Liver (tissue), 9 donors: ENCODE data around the gene OSBPL10. TPM values are rescaled to one million over a fixed set of nuclear protein-coding genes. Genes with fewer than 3 reads are reported as not detected.

ENCODE experiments used
- DNase-seq: peaks from one replicate; pipeline ENCODE4 v3.0.0-alpha.2; 2017; ENCODE audit warnings: low spot score
- H3K27ac ChIP-seq, 2 donors: one replicate each; pipeline ENCODE4 v1.7.0; 2013; ENCODE audit warnings: inconsistent platforms in 2 of 2, low read length in 2 of 2, control low read depth in 1 of 2, low read depth in 1 of 2, mild to moderate bottlenecking in 1 of 2
- H3K27me3 ChIP-seq, 4 donors: one replicate each; pipeline versions ENCODE4 v1.6.1 to v1.7.0; 2013; ENCODE audit warnings: low read length in 3 of 4, inconsistent platforms in 1 of 4, mild to moderate bottlenecking in 1 of 4, moderate library complexity in 1 of 4; ENCODE audit not compliant: control insufficient read depth in 4 of 4, insufficient read depth in 4 of 4
- H3K36me3 ChIP-seq, 4 donors: one replicate each; pipeline versions ENCODE4 v1.6.1 to v1.7.0; 2013; ENCODE audit warnings: low read length in 3 of 4, mild to moderate bottlenecking in 3 of 4, low read depth in 1 of 4, moderate library complexity in 1 of 4; ENCODE audit not compliant: control insufficient read depth in 4 of 4, insufficient read depth in 3 of 4
- H3K4me1 ChIP-seq, 4 donors: one replicate each; pipeline versions ENCODE4 v1.6.1 to v1.7.0; 2013; ENCODE audit warnings: low read length in 3 of 4, mild to moderate bottlenecking in 3 of 4, moderate library complexity in 1 of 4; ENCODE audit not compliant: control insufficient read depth in 4 of 4, insufficient read depth in 4 of 4
- H3K4me3 ChIP-seq, 3 donors: one replicate each; pipeline versions ENCODE4 v1.6.1 to v1.7.0; 2013; ENCODE audit warnings: low read length in 3 of 3, control low read depth in 1 of 3, low read depth in 1 of 3, mild to moderate bottlenecking in 1 of 3
- H3K9ac ChIP-seq, 2 donors: one replicate each; pipeline ENCODE4 v1.7.0; 2013; ENCODE audit warnings: low read length in 2 of 2, mild to moderate bottlenecking in 2 of 2, moderate library complexity in 2 of 2, control low read depth in 1 of 2, low read depth in 1 of 2
- H3K9me3 ChIP-seq, 4 donors: one replicate each; pipeline versions ENCODE4 v1.6.1 to v1.7.0; 2013; ENCODE audit warnings: low read length in 3 of 4; ENCODE audit not compliant: control insufficient read depth in 4 of 4
- EGR1 ChIP-seq, 2 donors: IDR thresholded peaks; 2 replicates each; pipeline ENCODE4 v1.6.1; 2016 to 2018; ENCODE audit warnings: antibody characterized with exemption in 2 of 2, low read depth in 2 of 2
- FOXA2 ChIP-seq: IDR thresholded peaks from 2 replicates; pipeline ENCODE4 v1.6.1; 2016; ENCODE audit warnings: antibody characterized with exemption
- GABPA ChIP-seq, 2 donors: IDR thresholded peaks in 1 of 2; conservative IDR thresholded peaks in 1 of 2; 2 replicates each; pipeline ENCODE4 v1.6.1; 2016; ENCODE audit warnings: antibody characterized with exemption in 2 of 2, mild to moderate bottlenecking in 1 of 2, moderate library complexity in 1 of 2
- HNF4A ChIP-seq, 2 donors: conservative IDR thresholded peaks; 2 replicates each; pipeline ENCODE4 v1.6.1; 2016; ENCODE audit warnings: antibody characterized with exemption in 2 of 2, mild to moderate bottlenecking in 2 of 2
- HNF4G ChIP-seq: IDR thresholded peaks from 2 replicates; pipeline ENCODE4 v1.6.1; 2016; ENCODE audit warnings: antibody characterized with exemption
- RXRA ChIP-seq, 2 donors: IDR thresholded peaks; 2 replicates each; pipeline ENCODE4 v1.6.1; 2017 to 2018; ENCODE audit warnings: antibody characterized with exemption in 2 of 2, mild to moderate bottlenecking in 1 of 2
- SP1 ChIP-seq: IDR thresholded peaks from 2 replicates; pipeline ENCODE4 v1.6.1; 2018; ENCODE audit warnings: antibody characterized with exemption, mild to moderate bottlenecking
- YY1 ChIP-seq: IDR thresholded peaks from 2 replicates; pipeline ENCODE4 v1.6.1; 2016; ENCODE audit warnings: antibody characterized with exemption, mild to moderate bottlenecking
- WGBS: extraction: QIAGEN DNeasy Blood & Tissue Kit; methylation state at CpG from one replicate; pipeline ENCODE4 v1.1.7; 2013; 5-methylcytosine and 5-hydroxymethylcytosine counted together
- polyA plus RNA-seq, 2 donors: library from polyadenylated mRNA; stranded (reverse) in 1 of 2; unstranded in 1 of 2; fragments of 200-250 nt in 1 of 2; fragments of >200 nt in 1 of 2; fragmentation: Nextera tagmentation in 1 of 2; extraction: Ambion mirVana in 1 of 2; gene quantifications; one replicate each; pipeline versions ENCODE4 v1.2.1 to v1.2.3, GENCODE V29; 2013 to 2015
- total RNA-seq, 2 donors: library from RNA; depleted of rRNA; stranded (reverse); fragments of >200 nt; gene quantifications; one replicate each; pipeline ENCODE4 v1.2.3, GENCODE V29; 2014
- TF ChIP-seq, protein P1 (sequence below): IDR thresholded peaks from 2 replicates; pipeline ENCODE4 v1.6.1; 2016; ENCODE audit warnings: antibody characterized with exemption
- TF ChIP-seq, protein P2 (sequence below): IDR thresholded peaks from 2 replicates; pipeline ENCODE4 v1.6.1; 2016; ENCODE audit warnings: antibody characterized with exemption, mild to moderate bottlenecking
- TF ChIP-seq, protein P3 (sequence below): IDR thresholded peaks from 2 replicates; pipeline ENCODE4 v1.6.1; 2016; ENCODE audit warnings: antibody characterized with exemption
- donor health status: healthy.
- donor health status: healthy.
- donor health status: healthy.
- donor health status: healthy.
- donor health status: healthy.

The OSBPL10 gene
- total and polyA plus RNA-seq, 4 donors: 0.75 to 4.0 (median 1.7) TPM

DNA sequence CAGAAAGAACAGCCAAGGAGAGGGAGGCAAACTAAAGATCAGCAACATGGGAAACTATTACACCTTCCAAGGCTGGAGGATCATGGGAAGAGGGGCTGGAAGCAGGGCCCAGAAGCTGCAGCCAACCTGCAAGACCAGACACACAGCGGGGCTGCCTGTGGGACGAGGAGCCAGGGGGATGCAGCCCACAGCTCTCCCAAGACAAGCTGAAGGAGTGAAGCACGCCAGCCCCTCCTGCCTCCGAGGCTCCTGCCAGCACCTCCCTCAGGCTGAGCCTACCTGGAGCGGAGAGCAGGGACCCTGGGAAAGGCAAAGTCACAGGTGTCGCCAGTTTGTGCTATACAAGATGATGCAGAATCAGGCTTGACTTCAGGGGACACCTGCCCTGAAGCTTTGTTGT lies 133.3 kb downstream of the OSBPL10 start:
- WGBS: 94% methylated on average over 6 of the region's 6 CpGs
- no peak overlapping the region for H3K27ac ChIP-seq
- H3K36me3 ChIP-seq: no peaks in the 10 kb centered on the region
- H3K9me3 ChIP-seq: no peaks in the 10 kb centered on the region
- no peak overlapping the region for H3K4me3 ChIP-seq
- peaks cover 0 to 3% (median 0%) of the 10 kb centered on the region in 4 donors for H3K4me1 ChIP-seq
- no peak overlapping the region for H3K9ac ChIP-seq
- no peak for DNase-seq
- TF ChIP-seq YY1: no peak
- H3K27me3 ChIP-seq: no peaks in the 10 kb centered on the region

DNA sequence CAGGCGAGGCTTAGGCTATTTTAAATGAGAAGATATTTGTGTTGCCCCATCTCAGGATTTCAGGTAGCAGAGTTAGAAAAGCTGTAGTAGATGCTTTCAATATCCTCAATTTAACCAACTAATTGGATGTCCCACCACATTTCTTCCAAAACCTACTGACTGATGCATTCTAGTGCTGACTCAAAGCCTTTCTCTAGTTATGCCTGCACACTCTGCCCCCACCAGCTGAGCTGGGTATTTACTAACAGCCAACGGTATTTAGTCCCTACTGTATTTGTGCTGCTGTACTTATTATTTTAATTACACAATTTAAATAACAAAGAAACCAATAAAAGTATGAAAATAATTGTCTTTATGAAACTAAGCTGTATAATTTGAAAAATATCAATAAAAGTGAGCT lies 139.5 kb downstream of the OSBPL10 start:
- no peaks in the 10 kb centered on the region for H3K9me3 ChIP-seq
- no peak for TF ChIP-seq FOXA2
- TF ChIP-seq RXRA (IDR thresholded peaks at IDR 0.05): no peak
- no peak for TF ChIP-seq SP1
- no peak for TF ChIP-seq GABPA (IDR thresholded peaks at IDR 0.05 in 1 of 2, conservative IDR thresholded peaks at IDR 0.05 in 1 of 2)
- TF ChIP-seq, protein P1, sequence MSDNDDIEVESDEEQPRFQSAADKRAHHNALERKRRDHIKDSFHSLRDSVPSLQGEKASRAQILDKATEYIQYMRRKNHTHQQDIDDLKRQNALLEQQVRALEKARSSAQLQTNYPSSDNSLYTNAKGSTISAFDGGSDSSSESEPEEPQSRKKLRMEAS: no peak
- TF ChIP-seq HNF4G: no peak
- TF ChIP-seq, protein P2, sequence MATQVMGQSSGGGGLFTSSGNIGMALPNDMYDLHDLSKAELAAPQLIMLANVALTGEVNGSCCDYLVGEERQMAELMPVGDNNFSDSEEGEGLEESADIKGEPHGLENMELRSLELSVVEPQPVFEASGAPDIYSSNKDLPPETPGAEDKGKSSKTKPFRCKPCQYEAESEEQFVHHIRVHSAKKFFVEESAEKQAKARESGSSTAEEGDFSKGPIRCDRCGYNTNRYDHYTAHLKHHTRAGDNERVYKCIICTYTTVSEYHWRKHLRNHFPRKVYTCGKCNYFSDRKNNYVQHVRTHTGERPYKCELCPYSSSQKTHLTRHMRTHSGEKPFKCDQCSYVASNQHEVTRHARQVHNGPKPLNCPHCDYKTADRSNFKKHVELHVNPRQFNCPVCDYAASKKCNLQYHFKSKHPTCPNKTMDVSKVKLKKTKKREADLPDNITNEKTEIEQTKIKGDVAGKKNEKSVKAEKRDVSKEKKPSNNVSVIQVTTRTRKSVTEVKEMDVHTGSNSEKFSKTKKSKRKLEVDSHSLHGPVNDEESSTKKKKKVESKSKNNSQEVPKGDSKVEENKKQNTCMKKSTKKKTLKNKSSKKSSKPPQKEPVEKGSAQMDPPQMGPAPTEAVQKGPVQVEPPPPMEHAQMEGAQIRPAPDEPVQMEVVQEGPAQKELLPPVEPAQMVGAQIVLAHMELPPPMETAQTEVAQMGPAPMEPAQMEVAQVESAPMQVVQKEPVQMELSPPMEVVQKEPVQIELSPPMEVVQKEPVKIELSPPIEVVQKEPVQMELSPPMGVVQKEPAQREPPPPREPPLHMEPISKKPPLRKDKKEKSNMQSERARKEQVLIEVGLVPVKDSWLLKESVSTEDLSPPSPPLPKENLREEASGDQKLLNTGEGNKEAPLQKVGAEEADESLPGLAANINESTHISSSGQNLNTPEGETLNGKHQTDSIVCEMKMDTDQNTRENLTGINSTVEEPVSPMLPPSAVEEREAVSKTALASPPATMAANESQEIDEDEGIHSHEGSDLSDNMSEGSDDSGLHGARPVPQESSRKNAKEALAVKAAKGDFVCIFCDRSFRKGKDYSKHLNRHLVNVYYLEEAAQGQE: no peak
- TF ChIP-seq, protein P3, sequence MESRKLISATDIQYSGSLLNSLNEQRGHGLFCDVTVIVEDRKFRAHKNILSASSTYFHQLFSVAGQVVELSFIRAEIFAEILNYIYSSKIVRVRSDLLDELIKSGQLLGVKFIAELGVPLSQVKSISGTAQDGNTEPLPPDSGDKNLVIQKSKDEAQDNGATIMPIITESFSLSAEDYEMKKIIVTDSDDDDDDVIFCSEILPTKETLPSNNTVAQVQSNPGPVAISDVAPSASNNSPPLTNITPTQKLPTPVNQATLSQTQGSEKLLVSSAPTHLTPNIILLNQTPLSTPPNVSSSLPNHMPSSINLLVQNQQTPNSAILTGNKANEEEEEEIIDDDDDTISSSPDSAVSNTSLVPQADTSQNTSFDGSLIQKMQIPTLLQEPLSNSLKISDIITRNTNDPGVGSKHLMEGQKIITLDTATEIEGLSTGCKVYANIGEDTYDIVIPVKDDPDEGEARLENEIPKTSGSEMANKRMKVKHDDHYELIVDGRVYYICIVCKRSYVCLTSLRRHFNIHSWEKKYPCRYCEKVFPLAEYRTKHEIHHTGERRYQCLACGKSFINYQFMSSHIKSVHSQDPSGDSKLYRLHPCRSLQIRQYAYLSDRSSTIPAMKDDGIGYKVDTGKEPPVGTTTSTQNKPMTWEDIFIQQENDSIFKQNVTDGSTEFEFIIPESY: no peak
- TF ChIP-seq HNF4A (conservative IDR thresholded peaks at IDR 0.05): no peak
- no peaks in the 10 kb centered on the region for H3K27me3 ChIP-seq
- H3K9ac ChIP-seq: no peak overlapping the region
- H3K27ac ChIP-seq: no peak overlapping the region
- no peaks in the 10 kb centered on the region for H3K36me3 ChIP-seq
- 75% methylated on average over 2 of the region's 2 CpGs for WGBS
- no peak for DNase-seq
- no peak overlapping the region for H3K4me3 ChIP-seq
- H3K4me1 ChIP-seq: no peaks in the 10 kb centered on the region

DNA sequence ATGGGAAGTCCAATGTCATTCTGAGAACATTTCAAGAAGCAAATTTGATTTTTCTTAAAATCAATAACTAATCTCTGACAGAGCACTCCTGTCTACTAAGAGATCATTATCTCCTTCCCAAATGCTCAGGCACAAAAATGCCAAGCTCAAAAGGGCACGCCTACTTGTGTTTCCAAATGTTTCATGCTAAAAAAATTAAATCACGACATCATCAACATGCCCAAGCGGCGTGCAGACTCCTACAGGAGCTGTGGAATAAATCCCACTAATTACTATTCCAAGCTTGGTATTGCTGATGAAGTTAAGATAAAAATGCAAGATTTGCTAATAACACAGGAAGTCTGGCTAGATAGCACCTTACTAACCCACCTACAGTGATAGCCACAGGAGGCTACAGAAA lies 140.8 kb downstream of the OSBPL10 start:
- no peak overlapping the region for H3K27ac ChIP-seq
- no peak for DNase-seq
- 93% methylated on average over 4 of the region's 4 CpGs for WGBS
- H3K27me3 ChIP-seq: no peaks in the 10 kb centered on the region
- no peak overlapping the region for H3K4me3 ChIP-seq
- no peaks in the 10 kb centered on the region for H3K36me3 ChIP-seq
- H3K9ac ChIP-seq: no peak overlapping the region
- no peaks in the 10 kb centered on the region for H3K4me1 ChIP-seq
- no peaks in the 10 kb centered on the region for H3K9me3 ChIP-seq
- TF ChIP-seq RXRA (IDR thresholded peaks at IDR 0.05) (no peak), GABPA (IDR thresholded peaks at IDR 0.05 in 1 of 2, conservative IDR thresholded peaks at IDR 0.05 in 1 of 2) (no peak), EGR1 (IDR thresholded peaks at IDR 0.05; ENCODE audit: low read depth in 2 of 2) (no peak)
